ENCODE results near the gene IL22RA2. TPM values are rescaled to one million over a fixed set of nuclear protein-coding genes. Genes with fewer than 3 reads are reported as not detected.

IL22RA2 gene
- total and polyA plus RNA-seq, 2 experiments from 2014 or later: not detected

DNA sequence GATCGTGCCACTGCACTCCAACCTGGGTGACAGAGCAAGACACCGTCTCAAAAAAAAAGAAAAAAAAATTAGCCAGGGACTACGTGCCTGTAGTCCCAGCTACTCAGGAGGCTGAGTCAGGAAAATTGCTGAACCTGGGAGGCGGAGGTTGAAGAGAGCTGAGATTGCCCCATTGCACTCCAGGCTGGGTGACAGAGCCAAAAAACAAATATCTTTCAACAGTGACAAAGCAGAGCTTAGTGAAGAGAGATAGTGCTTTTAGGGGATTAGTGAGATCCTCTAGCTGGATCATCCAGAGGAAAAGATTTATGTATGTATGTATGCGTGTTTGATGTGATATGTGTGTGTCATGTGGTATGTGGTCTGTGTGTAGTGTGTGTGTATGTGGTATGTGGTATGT is 56.6 kb downstream of the IL22RA2 start:
- no peak overlapping the region for H2AFZ ChIP-seq
- 0 out of 2 replicates have a peak, but pooled peaks cover 4% of the 10 kb centered on the region for H3F3A ChIP-seq (ENCODE audit: insufficient read depth)
- no peak for DNase-seq
- no peaks in the 10 kb centered on the region for H3K27me3 ChIP-seq (replicated peaks; ENCODE audit: insufficient read depth)
- H3K27ac ChIP-seq: no peak overlapping the region
- no peak overlapping the region for H3K9ac ChIP-seq
- in situ Hi-C loops (cut with MboI): no loop called here
- no peaks in the 10 kb centered on the region for H3K36me3 ChIP-seq (ENCODE audit: low read depth)
- no peak for TF ChIP-seq EZH2phosphoT487 (IDR thresholded peaks at IDR 0.05; ENCODE audit: insufficient read depth, low read depth)
- no peak for TF ChIP-seq EZH2 (IDR thresholded peaks at IDR 0.05; ENCODE audit: insufficient read depth, poor library complexity, severe bottlenecking)
- H3K79me2 ChIP-seq (ENCODE audit: insufficient read depth): no peaks in the 10 kb centered on the region
- H3K4me3 ChIP-seq: no peak overlapping the region
- no peak overlapping the region for H3K4me2 ChIP-seq (ENCODE audit: unreplicated experiment)
- 84 to 88% methylated on average over 3 to 5 of the region's 5 CpGs for WGBS, 2 experiments (ENCODE audit: low coverage in 1 of 2, low lambda C conversion rate in 2 of 2, missing lambda C conversion rate in 2 of 2)
- no peaks in the 10 kb centered on the region for H3K9me3 ChIP-seq (ENCODE audit: low read depth)
- 0 out of 2 replicates have a peak, but pooled peaks cover under 1% of the 10 kb centered on the region for H3K4me1 ChIP-seq (ENCODE audit: insufficient read depth)
- H4K20me1 ChIP-seq (ENCODE audit: insufficient read depth): no peaks in the 10 kb centered on the region
- no peaks in the 10 kb centered on the region for H3K9me2 ChIP-seq (ENCODE audit: insufficient read depth)

DNA sequence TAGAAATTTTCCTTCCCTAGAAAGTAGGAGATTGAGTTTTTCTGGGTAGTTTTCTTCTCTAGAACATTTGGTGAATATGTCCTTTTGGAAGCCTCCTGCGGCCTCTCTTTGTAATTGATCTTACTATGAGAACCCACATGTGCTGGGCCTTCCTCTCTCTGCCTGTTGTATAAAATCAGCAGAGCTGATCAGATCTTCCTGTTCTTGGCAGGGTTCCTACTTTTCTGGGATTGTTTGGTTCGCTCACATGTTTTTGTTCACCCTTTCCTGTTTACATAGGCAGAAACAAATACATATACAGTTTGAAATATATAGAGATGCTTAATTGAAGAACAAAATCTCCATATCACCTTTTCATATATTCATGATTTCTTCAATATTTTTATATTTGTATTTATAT is 57.8 kb downstream of the IL22RA2 start:
- Histone ChIP-seq H3F3A (ENCODE audit: insufficient read depth) (0 out of 2 replicates have a peak, but pooled peaks cover 10% of the 10 kb centered on the region), H3K9me3 (ENCODE audit: low read depth) (no peaks in the 10 kb centered on the region), H3K4me2 (ENCODE audit: unreplicated experiment) (no peak overlapping the region), H3K36me3 (ENCODE audit: low read depth) (no peaks in the 10 kb centered on the region), H3K27ac (no peak overlapping the region), H2AFZ (no peak overlapping the region), H3K79me2 (ENCODE audit: insufficient read depth) (no peaks in the 10 kb centered on the region), H3K9me2 (ENCODE audit: insufficient read depth) (no peaks in the 10 kb centered on the region), H3K9ac (no peak overlapping the region), H4K20me1 (ENCODE audit: insufficient read depth) (no peaks in the 10 kb centered on the region), H3K4me3 (no peak overlapping the region), H3K4me1 (ENCODE audit: insufficient read depth) (0 out of 2 replicates have a peak, but pooled peaks cover 5% of the 10 kb centered on the region), H3K27me3 (replicated peaks; ENCODE audit: insufficient read depth) (no peaks in the 10 kb centered on the region)
- DNase-seq: no peak
- no peak for TF ChIP-seq EZH2 (IDR thresholded peaks at IDR 0.05; ENCODE audit: insufficient read depth, poor library complexity, severe bottlenecking)
- no peak for TF ChIP-seq EZH2phosphoT487 (IDR thresholded peaks at IDR 0.05; ENCODE audit: insufficient read depth, low read depth)
- in situ Hi-C loops (cut with MboI): no loop called here
- 79 to 81% methylated on average over 2 of the region's 2 CpGs for WGBS, 2 experiments (ENCODE audit: low coverage in 1 of 2, low lambda C conversion rate in 2 of 2, missing lambda C conversion rate in 2 of 2)

DNA sequence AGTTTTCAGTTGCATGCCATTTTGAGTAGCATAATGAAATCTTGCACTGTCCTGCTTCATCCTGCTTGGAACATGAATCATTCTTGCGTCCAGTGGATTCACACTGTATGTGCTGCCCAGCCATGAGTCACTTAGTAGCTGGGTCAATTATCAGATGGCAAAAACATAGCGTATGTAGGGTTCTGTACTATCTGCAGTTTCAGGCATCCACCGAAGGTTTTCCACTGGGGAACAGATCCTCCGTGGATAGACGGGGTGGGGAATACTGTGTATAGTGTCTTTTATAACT is 61.4 kb downstream of the IL22RA2 start:
- Histone ChIP-seq H3K27ac (peak overlapping the region; percentile 39; the same call in 1 of the 2 replicates), H4K20me1 (ENCODE audit: insufficient read depth) (no peaks in the 10 kb centered on the region), H3K9me3 (ENCODE audit: low read depth) (no peaks in the 10 kb centered on the region), H3F3A (ENCODE audit: insufficient read depth) (0 out of 2 replicates have a peak, but pooled peaks cover 10% of the 10 kb centered on the region), H3K27me3 (replicated peaks; ENCODE audit: insufficient read depth) (no peaks in the 10 kb centered on the region; the same call in 1 of the 2 replicates), H3K9me2 (ENCODE audit: insufficient read depth) (no peaks in the 10 kb centered on the region), H2AFZ (no peak overlapping the region), H3K4me2 (ENCODE audit: unreplicated experiment) (no peak overlapping the region), H3K4me1 (ENCODE audit: insufficient read depth) (0 out of 2 replicates have a peak, but pooled peaks cover 5% of the 10 kb centered on the region), H3K4me3 (no peak overlapping the region), H3K36me3 (ENCODE audit: low read depth) (no peaks in the 10 kb centered on the region), H3K9ac (no peak overlapping the region), H3K79me2 (ENCODE audit: insufficient read depth) (no peaks in the 10 kb centered on the region)
- no peak for TF ChIP-seq EZH2 (IDR thresholded peaks at IDR 0.05; ENCODE audit: insufficient read depth, poor library complexity, severe bottlenecking)
- no peak for TF ChIP-seq EZH2phosphoT487 (IDR thresholded peaks at IDR 0.05; ENCODE audit: insufficient read depth, low read depth)
- in situ Hi-C loops (cut with MboI): no loop called here
- peak; percentile 87 for DNase-seq
- 59 to 62% methylated on average over 5 of the region's 5 CpGs for WGBS, 2 experiments (ENCODE audit: low coverage in 1 of 2, low lambda C conversion rate in 2 of 2, missing lambda C conversion rate in 2 of 2)

DNA sequence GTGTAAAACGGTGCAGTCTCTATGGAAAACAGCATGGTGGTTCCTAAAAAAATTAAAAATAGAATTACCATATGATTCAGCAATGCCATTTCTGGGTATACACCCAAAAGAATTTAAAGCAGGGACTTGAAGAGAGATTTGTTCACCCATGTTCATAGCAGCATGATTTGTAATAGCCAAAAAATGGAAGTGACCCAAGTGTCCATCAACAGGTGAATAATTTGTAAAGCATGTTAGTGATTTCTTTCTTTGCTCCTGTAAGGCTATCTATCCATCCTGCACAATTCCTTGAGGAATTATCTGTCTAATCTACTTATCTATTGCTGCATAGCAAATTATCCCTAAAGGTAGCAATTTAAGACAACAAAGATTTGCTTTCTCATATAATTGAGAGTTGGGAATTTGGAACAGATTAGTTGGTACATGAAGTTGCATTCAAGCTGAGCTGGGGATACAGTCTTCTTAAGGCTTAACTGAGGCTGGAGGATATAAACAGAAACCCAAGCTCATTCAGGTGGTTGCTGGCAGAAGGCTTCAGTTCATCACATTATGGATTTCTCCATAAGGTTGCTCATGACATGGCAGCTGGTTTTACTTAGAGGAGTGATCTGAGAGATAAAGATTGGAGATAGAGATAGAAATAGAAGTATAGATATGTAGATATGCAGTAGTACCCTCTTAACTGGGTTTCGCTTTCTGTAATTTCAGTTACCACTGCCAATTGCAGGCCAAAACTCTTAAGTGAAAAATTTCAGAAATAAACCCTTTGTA is 62.0 kb downstream of the IL22RA2 start:
- Histone ChIP-seq H3K27ac (peak overlapping the region; percentile 39; the same call in 1 of the 2 replicates), H3K4me2 (ENCODE audit: unreplicated experiment) (no peak overlapping the region), H4K20me1 (ENCODE audit: insufficient read depth) (no peaks in the 10 kb centered on the region), H3F3A (ENCODE audit: insufficient read depth) (0 out of 2 replicates have a peak, but pooled peaks cover 10% of the 10 kb centered on the region), H3K9me2 (ENCODE audit: insufficient read depth) (no peaks in the 10 kb centered on the region), H3K27me3 (replicated peaks; ENCODE audit: insufficient read depth) (no peaks in the 10 kb centered on the region; the same call in 1 of the 2 replicates), H2AFZ (no peak overlapping the region), H3K79me2 (ENCODE audit: insufficient read depth) (no peaks in the 10 kb centered on the region), H3K9me3 (ENCODE audit: low read depth) (no peaks in the 10 kb centered on the region), H3K36me3 (ENCODE audit: low read depth) (no peaks in the 10 kb centered on the region), H3K4me1 (ENCODE audit: insufficient read depth) (0 out of 2 replicates have a peak, but pooled peaks cover 5% of the 10 kb centered on the region), H3K9ac (no peak overlapping the region), H3K4me3 (no peak overlapping the region)
- no peak for DNase-seq
- TF ChIP-seq EZH2 (IDR thresholded peaks at IDR 0.05; ENCODE audit: insufficient read depth, poor library complexity, severe bottlenecking) (no peak), EZH2phosphoT487 (IDR thresholded peaks at IDR 0.05; ENCODE audit: insufficient read depth, low read depth) (no peak)
- 82% methylated on average over 2 of the region's 2 CpGs for WGBS, 2 experiments (ENCODE audit: low coverage in 1 of 2, low lambda C conversion rate in 2 of 2, missing lambda C conversion rate in 2 of 2)
- in situ Hi-C loops (cut with MboI): no loop called here
